HCT116 (cell line): Measurements from ENCODE around the gene ITM2B. TPM values are rescaled to one million over a fixed set of nuclear protein-coding genes. Genes with fewer than 3 reads are reported as not detected.

ENCODE experiments used
- ATAC-seq: fragments of 200-7000 bp; cut with Tn5 transposase; 2 replicates; pipeline ENCODE4 v1.9.1; 2020; ENCODE audit warnings: mild to moderate bottlenecking, moderate library complexity
- BruUV-seq: library from RNA; stranded (reverse); fragments of 400-500 nt; replicated peaks from 2 replicates; lab custom pipeline; 2021; lab: Mats Ljungman, UMichigan
- CTCF ChIA-PET: fragments of 300-600 bp; sonication (Branson Sonifier 250); formaldehyde crosslinking; loops from one replicate; lab custom pipeline; 2021; ENCODE audit warnings: antibody characterized with exemption; lab: Charles Lee
- POLR2A ChIA-PET: fragments of 300-600, 350-600 bp; sonication (Branson Sonifier 250); formaldehyde crosslinking; loops from one replicate; lab custom pipeline; 2021; ENCODE audit warnings: antibody characterized with exemption; lab: Charles Lee
- RAD21 ChIA-PET, 2 experiments: fragments of 300-600 bp; sonication (Branson Sonifier 250); formaldehyde crosslinking; loops; one replicate each; lab custom pipeline; 2023; ENCODE audit warnings: low total read pairs in 2 of 2; ENCODE audit not compliant: uncharacterized antibody in 2 of 2, unreplicated experiment in 2 of 2, low non-redundant PET in 1 of 2; lab: Charles Lee
- DNase-seq: peaks from one replicate; pipeline ENCODE4 v3.0.0-alpha.2; 2010; ENCODE audit warnings: low read depth, low spot score
- H2AFZ ChIP-seq: fragments of 200-600 bp; shearing (Covaris generic), sonication (generic); 2 replicates; pipeline ENCODE4 v1.6.1; 2017; ENCODE audit warnings: low read depth, mixed run types, mixed read lengths, antibody characterized with exemption, low read length; ENCODE audit not compliant: poor library complexity, severe bottlenecking
- H3K27ac ChIP-seq: 2 replicates; pipeline ENCODE4 v1.5.1; 2012; ENCODE audit warnings: low read depth, low read length
- H3K27me3 ChIP-seq: fragments of 200-600 bp; sonication (generic); 2 replicates; pipeline ENCODE4 v1.6.1; 2016; ENCODE audit warnings: mixed run types, low read length, mixed read lengths; ENCODE audit not compliant: insufficient read depth
- H3K36me3 ChIP-seq, 2 experiments: fragments of 200-500 bp in 1 of 2; fragments of 200-600 bp in 1 of 2; sonication (Bioruptor generic) in 1 of 2; sonication (generic) in 1 of 2; 2 replicates each; pipeline versions ENCODE4 v1.5.1 to v1.6.1; 2014 to 2016; ENCODE audit warnings: low read length in 2 of 2, inconsistent platforms in 1 of 2, mixed read lengths in 1 of 2, mixed run types in 1 of 2; ENCODE audit not compliant: insufficient read depth in 2 of 2, control insufficient read depth in 1 of 2
- H3K4me1 ChIP-seq, 2 experiments: fragments of 200-600 bp in 1 of 2; sonication (generic) in 1 of 2; 2 replicates each; pipeline versions ENCODE4 v1.5.1 to v1.6.1; 2012 to 2017; ENCODE audit warnings: low read length in 2 of 2, inconsistent platforms in 1 of 2, mild to moderate bottlenecking in 1 of 2, mixed read lengths in 1 of 2, mixed run types in 1 of 2, moderate library complexity in 1 of 2; ENCODE audit not compliant: insufficient read depth in 2 of 2, control insufficient read depth in 1 of 2
- H3K4me2 ChIP-seq: fragments of 200-600 bp; sonication (generic); 2 replicates; pipeline ENCODE4 v1.6.1; 2017; ENCODE audit warnings: mixed run types, low read length, mixed read lengths
- H3K4me3 ChIP-seq, 2 experiments: fragments of 200-600 bp in 1 of 2; sonication (generic) in 1 of 2; replicated peaks in 1 of 2; 2 replicates each; pipeline ENCODE4 v1.5.1; 2011 to 2016; ENCODE audit warnings: low read length in 2 of 2, control low read depth in 1 of 2, low read depth in 1 of 2, mild to moderate bottlenecking in 1 of 2, mixed read lengths in 1 of 2, mixed run types in 1 of 2
- H3K79me2 ChIP-seq: fragments of 200-600 bp; sonication (generic); 2 replicates; pipeline ENCODE4 v1.6.1; 2017; ENCODE audit warnings: mild to moderate bottlenecking, mixed run types, low read length, moderate library complexity, mixed read lengths; ENCODE audit not compliant: insufficient read depth
- H3K9ac ChIP-seq: fragments of 200-600 bp; sonication (generic); 2 replicates; pipeline ENCODE4 v1.6.1; 2016; ENCODE audit warnings: low read length, mixed read lengths
- H3K9me2 ChIP-seq: fragments of 200-600 bp; sonication (generic), shearing (Covaris generic); 2 replicates; pipeline ENCODE4 v1.6.1; 2017; ENCODE audit warnings: mixed run types, mild to moderate bottlenecking, moderate library complexity; ENCODE audit not compliant: insufficient read depth
- H3K9me3 ChIP-seq, 2 experiments: fragments of 200-500 bp in 1 of 2; fragments of 200-600 bp in 1 of 2; sonication (Bioruptor generic) in 1 of 2; sonication (generic) in 1 of 2; 2 replicates each; pipeline ENCODE4 v1.6.1; 2014 to 2017; ENCODE audit warnings: low read length in 2 of 2, mixed read lengths in 2 of 2, inconsistent platforms in 1 of 2, low read depth in 1 of 2, mild to moderate bottlenecking in 1 of 2, mixed run types in 1 of 2, moderate library complexity in 1 of 2; ENCODE audit not compliant: control insufficient read depth in 1 of 2, insufficient read depth in 1 of 2
- H4K20me1 ChIP-seq: fragments of 200-600 bp; sonication (generic), shearing (Covaris generic); 2 replicates; pipeline ENCODE4 v1.6.1; 2017; ENCODE audit warnings: mixed run types, mild to moderate bottlenecking, moderate library complexity; ENCODE audit not compliant: insufficient read depth
- EZH2 ChIP-seq: fragments of 200-600 bp; sonication (generic); IDR thresholded peaks from 2 replicates; pipeline ENCODE4 v1.6.1; 2017; ENCODE audit warnings: antibody characterized with exemption, mixed run types
- EZH2phosphoT487 ChIP-seq: fragments of 200-600 bp; IDR thresholded peaks from 2 replicates; pipeline ENCODE4 v1.6.1; 2018; ENCODE audit warnings: antibody characterized with exemption, borderline replicate concordance
- POLR2A ChIP-seq: IDR thresholded peaks from 2 replicates; pipeline ENCODE4 v1.7.0; 2011; ENCODE audit warnings: borderline replicate concordance; ENCODE audit not compliant: insufficient read depth, insufficient read length; ENCODE audit errors: extremely low read depth
- POLR2AphosphoS5 ChIP-seq: IDR thresholded peaks from 2 replicates; pipeline ENCODE4 v1.6.1; 2011; ENCODE audit warnings: mild to moderate bottlenecking, low read depth, low read length, moderate library complexity
- SRF ChIP-seq: IDR thresholded peaks from 2 replicates; pipeline ENCODE4 v1.6.1; 2012; ENCODE audit warnings: low read depth
- TCF7L2 ChIP-seq: IDR thresholded peaks from 2 replicates; pipeline ENCODE4 v1.7.0; 2011; ENCODE audit warnings: borderline replicate concordance, inconsistent platforms; ENCODE audit not compliant: insufficient read depth, insufficient read length; ENCODE audit errors: extremely low read depth
- YY1 ChIP-seq: IDR thresholded peaks from 2 replicates; pipeline ENCODE4 v1.6.1; 2011; ENCODE audit warnings: low read length, low read depth, moderate library complexity, mild to moderate bottlenecking; ENCODE audit not compliant: insufficient replicate concordance; ENCODE audit errors: extremely low read depth
- ZFX ChIP-seq: fragments of 450-650 bp; IDR thresholded peaks from 2 replicates; pipeline ENCODE4 v1.6.1; 2017
- ZNF274 ChIP-seq: fragments of 200-500 bp; sonication (Bioruptor generic); IDR thresholded peaks from 2 replicates; pipeline ENCODE4 v1.6.1; 2014; ENCODE audit warnings: mild to moderate bottlenecking, low read depth, low read length, inconsistent platforms
- intact Hi-C: fragments of 100-400 bp; cut with micrococcal nuclease; formaldehyde crosslinking; loops from 2 replicates; pipeline ENCODE4 v1.10.0; 2022
- total RNA-seq: library from RNA; stranded (reverse); gene quantifications from one replicate; pipeline ENCODE4 v1.2.1, GENCODE V29; 2021; ENCODE audit not compliant: unreplicated experiment
- TF ChIP-seq, protein P1 (sequence below): IDR thresholded peaks from 2 replicates; pipeline ENCODE4 v1.6.1; 2012

Gene ITM2B
- total RNA-seq, 1 experiment from 2014 or later, result 124 TPM

DNA sequence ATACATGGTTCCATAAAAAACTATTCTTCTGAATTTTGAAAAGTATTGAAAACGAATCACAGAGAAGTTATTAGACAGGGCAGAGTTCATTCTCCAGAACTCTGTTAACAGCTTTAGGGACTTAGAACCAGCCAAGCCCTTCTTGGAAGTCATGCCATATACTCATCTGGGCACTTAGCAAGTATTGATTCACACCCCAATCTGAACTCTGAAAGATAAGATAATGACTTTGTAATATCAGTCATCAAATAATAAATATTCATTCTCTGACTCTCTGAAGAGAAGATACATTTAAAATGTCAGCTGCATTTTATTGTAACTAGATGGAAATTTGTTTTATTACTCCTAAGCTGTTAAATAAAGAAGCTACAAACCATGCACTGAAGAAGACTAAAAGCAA is 43.8 kb upstream of the ITM2B start:
- ChIA-PET POLR2A (no interaction called here), RAD21 (no interaction called here), CTCF (no interaction called here)
- no peaks in the 10 kb centered on the region for H3K9me3 ChIP-seq
- BruUV-seq, result no TSS peak
- no peak overlapping the region for H3K27ac ChIP-seq
- no peak overlapping the region for H3K4me3 ChIP-seq
- H3K27me3 ChIP-seq, result no peaks in the 10 kb centered on the region
- H3K4me1 ChIP-seq, result no peaks in the 10 kb centered on the region
- H3K4me2 ChIP-seq, result no peak overlapping the region
- no peak for TF ChIP-seq POLR2AphosphoS5
- TF ChIP-seq YY1, result no peak
- TF ChIP-seq EZH2, result no peak
- TF ChIP-seq ZFX, result no peak
- TF ChIP-seq EZH2phosphoT487, result no peak
- ATAC-seq (no peak), DNase-seq (no peak)
- intact Hi-C loops, result no loop called here
- no peaks in the 10 kb centered on the region for H3K79me2 ChIP-seq
- H3K9ac ChIP-seq, result no peak overlapping the region
- no peaks in the 10 kb centered on the region for H3K9me2 ChIP-seq
- H4K20me1 ChIP-seq, result no peaks in the 10 kb centered on the region
- H3K36me3 ChIP-seq, result no peaks in the 10 kb centered on the region
- no peak overlapping the region for H2AFZ ChIP-seq

DNA sequence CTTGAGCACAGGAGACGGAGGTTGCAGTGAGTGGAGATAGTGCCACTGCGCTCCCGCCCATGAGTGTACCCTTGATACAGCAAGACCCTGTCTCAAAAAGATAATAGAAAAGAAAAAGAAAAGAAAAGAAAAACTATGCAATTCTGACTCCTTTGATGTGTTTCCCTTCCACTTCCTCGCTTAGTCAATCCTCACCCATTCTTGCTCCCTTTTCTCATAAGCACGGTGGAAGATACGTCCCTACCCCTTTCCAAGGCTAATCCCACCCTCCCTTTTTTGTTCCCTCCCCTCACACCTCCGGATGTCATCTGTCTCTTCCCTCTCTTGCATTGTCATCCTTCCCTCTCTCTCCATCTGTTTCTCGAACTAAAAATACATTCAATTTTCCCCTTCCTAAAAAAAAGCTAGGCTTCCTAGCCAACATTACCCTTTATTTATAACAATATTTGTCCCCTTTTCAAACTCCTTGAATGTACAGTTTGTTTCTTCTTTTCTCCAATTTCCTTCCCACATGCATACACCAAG is 40.5 kb upstream of the ITM2B start:
- ChIA-PET POLR2A (no interaction called here), CTCF (no interaction called here)
- ATAC-seq, result no peak

More for the DNA sequence above, 40.5 kb upstream of the ITM2B start:
- Histone ChIP-seq H3K27me3 (no peaks in the 10 kb centered on the region), H3K9me2 (no peaks in the 10 kb centered on the region), H3K36me3 (no peaks in the 10 kb centered on the region), H3K9ac (no peak overlapping the region), H2AFZ (no peak overlapping the region), H3K9me3 (no peaks in the 10 kb centered on the region), H3K27ac (no peak overlapping the region), H3K4me1 (no peaks in the 10 kb centered on the region), H3K4me2 (no peak overlapping the region), H4K20me1 (no peaks in the 10 kb centered on the region), H3K4me3 (no peak overlapping the region), H3K79me2 (no peaks in the 10 kb centered on the region)
- BruUV-seq, result no TSS peak
- DNase-seq, result no peak
- TF ChIP-seq SRF, result no peak
- TF ChIP-seq ZNF274, result no peak
- no peak for TF ChIP-seq POLR2A
- TF ChIP-seq, protein P1, sequence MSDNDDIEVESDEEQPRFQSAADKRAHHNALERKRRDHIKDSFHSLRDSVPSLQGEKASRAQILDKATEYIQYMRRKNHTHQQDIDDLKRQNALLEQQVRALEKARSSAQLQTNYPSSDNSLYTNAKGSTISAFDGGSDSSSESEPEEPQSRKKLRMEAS, result no peak
- no peak for TF ChIP-seq TCF7L2
- RAD21 ChIA-PET, result no interaction called here
- intact Hi-C loops, result no loop called here
